Stimulated activated CD4-positive, alpha-beta T cell treated with anti-CD3 and anti-CD28 coated beads, Interleukin-12 subunit alpha, Interleukin-12 subunit beta, amount 100 ng/mL, for 4 hours (primary cell): Measurements from ENCODE around the gene YES1.

ENCODE experiments used
- DNase-seq: peaks from one replicate; pipeline ENCODE4 v3.0.0-alpha.2; 2020

Gene YES1

DNA sequence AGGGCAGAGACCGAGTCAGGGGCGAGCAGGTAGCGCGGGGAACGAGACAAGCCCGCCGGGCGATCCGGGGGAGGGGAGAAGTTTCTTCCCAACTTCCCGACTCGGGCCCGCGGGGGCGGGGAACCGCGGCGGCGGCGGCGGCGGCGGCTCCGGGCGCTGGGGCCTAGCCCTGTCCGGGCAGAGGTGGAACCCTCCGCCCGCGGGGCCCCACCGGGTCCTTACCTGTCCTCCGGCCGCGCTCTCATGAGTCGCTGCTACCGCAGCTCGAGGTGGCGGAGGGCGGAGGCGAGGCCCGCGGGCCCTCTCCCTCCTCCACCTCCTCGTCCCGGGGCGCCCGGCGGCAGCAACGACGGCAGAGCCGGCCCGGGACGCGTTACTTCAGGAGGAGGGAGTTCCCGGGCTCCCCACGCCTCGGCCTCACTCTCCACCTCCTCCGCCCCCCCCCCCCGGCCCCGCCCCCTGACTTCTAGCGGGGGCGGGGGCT is at the start of gene YES1:
Gene YES1, minus strand, starts transcription at position 351 of the 484 bp plus-strand sequence. CDS start 55,415 bp downstream, outside the sequence.
- no peak for DNase-seq

DNA sequence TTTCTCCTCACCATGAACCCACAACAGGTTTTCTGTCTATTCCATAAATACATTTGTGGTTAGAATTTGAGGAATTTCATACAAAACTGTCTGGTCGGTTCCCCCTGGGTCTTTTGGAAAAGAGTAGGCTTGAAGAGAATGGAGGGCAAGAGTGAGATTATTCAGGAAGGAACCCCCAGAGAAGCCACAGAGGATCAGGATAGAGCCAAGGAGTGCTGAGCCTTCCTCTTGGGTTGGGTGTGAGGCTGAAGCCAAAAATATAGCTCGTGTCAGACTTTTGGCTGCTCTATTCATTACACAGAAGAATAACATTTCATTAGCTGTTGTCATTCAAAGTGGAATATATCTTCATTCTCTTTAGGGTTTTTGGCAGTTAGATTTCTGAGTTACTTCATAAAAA is 45.9 kb upstream of the YES1 start:
- no peak for DNase-seq

DNA sequence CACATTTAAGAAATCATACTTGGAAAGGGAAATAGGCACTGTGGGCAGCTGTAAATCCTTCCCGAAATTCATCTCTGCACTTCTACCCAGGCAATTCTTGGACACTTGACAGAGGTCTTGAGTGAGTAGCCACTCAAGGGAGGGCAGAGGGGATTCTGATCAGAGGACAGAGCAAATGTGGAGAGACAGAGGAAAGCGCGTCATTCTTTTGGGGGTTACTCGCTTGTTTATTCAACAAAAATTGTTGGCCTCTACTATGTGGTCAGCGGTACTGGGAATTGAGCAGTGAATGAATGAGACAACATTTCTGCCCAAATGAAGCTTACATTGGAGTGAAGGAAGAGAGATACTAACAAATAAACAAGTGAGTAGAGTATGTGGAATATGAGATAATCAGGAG is 41.4 kb upstream of the YES1 start:
- DNase-seq: no peak

DNA sequence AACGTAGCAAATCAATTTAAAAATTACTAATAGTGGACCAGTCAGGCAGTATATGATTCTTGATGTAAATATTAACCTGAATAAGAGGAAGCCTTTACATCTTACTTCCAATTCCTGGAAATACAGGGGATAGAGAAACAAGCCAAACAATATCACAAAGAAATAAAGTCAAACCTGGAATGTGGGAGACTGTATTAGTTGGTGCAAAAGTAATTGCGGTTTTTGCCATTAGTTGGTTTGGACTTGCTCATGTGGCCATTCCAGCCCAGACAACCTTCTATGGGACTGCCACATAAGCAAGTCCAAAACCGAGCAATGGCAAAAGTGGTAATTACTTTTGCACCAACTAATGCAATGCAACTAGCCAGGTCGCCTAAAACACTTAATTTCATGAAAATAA is 38.9 kb upstream of the YES1 start:
- no peak for DNase-seq

DNA sequence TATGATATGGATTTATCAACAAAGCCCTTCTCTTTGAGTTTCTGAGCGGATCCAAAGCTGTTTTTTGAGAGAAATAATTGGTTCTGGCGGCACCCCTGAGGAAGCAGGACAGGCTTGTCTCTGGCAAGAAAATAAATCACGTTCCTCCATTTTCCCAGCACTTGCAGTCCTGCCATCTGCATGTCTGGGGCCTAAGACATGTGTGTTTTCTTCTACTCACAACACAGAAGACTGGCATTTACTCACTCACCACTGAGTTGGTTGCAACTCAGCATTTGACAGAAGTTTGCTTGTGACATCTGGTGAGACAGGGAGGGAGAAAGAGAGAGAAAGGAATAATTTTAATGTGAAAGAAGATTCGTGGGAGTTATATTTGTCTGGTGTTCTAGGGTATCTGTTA is 37.0 kb upstream of the YES1 start:
- no peak for DNase-seq

DNA sequence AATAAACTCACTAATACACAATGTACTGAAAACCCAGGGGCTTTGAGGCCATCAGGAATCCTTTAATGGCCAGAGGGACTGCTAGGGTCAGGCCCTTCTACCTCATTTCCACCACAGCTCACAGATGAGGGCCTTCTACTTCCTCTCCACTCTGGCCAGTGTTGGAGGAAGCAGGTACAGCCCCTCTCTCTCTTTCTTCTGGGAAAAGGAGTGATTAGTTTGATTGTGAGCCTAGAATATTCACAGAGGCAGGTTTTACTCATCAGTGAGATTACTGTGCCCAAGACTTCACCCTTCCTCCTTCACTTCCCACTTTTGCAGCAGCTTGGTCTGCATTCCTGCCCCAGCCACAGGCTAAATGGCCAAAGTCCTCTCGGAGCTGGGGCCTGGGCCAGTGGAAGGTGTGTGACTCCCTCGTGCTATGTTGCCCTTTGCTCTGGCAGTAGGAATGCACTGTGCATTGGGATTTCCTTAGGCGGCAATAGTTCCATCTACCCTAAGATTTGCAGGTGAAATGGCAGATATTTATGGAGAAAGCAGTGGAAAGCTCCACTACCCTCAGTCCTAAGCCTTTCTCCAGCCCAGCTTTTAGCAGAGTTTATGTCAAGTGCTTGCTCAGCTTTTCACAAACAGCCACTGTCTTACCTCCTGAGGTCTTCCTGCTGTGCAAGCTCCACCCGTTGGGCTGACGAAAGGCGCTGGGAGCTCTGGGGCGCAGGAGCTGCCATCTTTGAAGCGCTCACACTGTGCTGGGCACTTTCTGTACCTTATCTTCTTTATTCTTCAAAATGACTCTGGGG is 36.2 kb upstream of the YES1 start:
- no peak for DNase-seq

DNA sequence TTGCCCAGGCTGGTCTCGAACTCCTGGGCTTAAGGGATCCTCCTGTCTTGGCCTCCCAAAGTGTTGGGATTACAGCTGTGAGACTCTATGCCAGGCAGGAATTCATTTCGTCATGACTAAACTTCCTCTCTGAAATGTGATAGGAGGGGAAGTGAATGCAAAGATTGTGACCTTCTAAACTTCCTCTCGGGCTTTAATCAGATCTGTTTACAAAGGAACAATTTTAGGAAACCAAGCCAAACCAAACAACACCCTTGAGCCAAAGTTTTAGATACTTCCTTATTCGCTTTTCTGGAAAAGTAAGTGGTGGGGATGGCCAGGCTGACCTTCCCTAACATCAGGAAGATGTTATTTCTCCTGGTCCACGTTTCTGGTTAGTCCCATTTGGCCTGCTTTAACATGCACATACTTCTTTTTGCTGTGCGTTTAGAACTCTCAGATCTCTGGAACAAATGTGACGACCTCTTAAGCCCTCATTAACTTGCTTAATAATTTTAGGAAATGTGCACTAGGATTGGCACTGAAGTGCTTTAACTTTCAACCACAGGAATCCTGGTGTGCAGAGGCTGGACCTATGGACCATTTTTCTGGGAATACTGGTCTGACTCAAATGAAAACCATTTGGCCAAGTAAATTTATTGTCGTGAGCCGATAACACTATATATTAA is 33.2 kb upstream of the YES1 start:
- no peak for DNase-seq

DNA sequence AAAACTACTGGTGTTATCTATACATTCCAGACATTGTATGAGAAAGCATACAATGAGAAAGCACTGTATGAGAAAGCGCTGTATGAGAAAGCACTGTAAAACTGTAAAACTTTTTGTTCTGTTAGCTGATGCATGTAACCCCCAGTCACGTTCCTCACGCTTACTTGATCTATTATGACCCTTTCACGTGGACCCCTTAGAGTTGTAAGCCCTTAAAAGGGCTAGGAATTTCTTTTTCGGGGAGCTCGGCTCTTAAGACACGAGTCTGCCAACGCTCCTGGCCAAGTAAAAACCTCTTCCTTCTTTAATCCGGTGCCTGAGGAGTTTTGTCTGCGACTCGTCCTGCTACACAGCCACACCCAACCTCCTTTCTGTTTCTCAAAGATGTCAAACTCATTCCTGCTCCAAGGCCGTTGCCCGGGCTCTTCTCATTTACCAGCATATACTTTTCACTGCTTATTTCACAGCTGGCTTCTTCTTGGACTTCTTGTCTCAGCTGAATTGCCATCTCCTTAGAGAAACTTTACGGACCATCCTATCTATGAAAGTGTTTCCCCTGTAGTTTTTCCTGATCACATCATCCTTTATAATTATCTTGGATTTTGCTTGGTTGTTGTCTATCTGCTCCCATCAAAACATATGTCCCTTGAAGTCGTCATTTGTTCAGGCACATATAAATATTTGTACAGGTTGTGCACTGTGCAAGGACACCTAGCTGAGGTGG is 29.8 kb upstream of the YES1 start:
- DNase-seq: no peak

DNA sequence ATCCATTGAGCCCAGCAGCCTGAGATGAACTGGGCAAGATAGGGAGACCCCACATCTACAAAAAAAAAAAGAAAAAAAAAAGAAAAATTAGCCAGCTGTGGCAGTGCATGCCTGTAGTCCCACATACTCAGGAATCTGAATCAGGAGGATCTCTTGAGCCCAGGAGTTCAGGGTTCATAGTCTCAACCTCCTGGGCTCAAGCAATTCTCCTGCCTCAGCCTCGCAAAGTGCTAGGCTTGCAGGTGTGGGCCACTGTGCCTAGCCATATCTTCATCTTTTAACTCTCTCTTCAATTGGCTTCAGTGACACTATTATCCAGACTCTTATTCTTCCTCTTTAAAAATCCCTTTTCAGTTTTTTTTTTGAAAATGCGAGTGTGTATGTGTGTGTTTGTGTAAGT is 28.5 kb upstream of the YES1 start:
- no peak for DNase-seq

DNA sequence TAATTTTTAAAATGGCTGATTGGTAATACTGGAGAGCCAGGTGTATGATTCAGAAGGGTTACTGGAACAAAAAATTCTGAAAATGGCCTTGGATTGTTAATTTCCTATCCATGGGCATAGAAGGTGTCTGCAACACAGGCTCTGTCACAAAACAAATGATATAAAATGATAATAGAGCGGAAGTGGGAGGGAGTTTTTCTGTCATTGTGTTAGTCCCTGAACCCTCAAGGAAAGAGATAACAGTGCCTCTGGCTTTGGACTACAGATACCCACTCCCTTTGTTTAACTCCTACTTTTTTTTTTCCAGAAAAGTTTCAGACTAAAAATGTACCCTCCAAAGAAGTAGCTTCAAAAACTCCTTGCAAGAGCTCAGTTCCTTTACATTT is 28.0 kb upstream of the YES1 start:
- no peak for DNase-seq

DNA sequence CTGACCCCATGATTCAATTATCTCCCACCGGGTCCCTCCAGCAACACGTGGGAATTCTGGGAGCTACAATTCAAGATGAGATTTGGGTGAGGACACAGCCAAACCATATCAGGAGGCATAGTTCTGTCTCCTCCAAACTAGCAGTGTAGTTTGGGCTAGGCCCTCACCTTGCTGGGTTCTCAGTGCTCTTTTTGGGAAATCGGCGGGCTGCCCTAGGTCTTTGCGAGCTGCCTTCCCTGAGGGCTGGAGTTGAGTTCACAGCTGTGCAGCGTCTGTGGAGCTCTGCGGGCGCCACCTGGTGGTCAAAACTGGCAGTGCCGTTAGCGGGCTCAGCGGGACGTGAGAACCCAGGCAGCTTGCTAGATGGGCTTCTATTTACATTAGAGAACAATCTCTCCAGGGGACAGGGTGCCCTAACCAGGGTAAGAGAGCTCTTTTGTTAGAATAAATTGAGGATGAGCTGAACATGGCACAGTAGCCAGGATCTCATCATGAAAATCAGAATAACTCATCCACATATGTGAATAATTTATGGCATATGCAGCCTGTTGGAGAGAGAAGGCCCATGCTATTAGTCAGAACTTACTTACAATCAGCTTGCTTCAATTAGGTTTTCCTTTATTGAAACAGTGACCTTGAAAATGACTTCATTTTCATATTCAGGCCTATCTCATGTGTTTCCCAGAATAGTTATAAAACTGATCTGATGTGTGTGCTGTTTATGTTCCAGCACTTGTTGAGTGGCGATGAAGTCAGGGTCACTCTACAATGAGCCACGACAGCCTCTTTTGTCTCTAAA is 27.4 kb upstream of the YES1 start:
- DNase-seq: peak; percentile 91

DNA sequence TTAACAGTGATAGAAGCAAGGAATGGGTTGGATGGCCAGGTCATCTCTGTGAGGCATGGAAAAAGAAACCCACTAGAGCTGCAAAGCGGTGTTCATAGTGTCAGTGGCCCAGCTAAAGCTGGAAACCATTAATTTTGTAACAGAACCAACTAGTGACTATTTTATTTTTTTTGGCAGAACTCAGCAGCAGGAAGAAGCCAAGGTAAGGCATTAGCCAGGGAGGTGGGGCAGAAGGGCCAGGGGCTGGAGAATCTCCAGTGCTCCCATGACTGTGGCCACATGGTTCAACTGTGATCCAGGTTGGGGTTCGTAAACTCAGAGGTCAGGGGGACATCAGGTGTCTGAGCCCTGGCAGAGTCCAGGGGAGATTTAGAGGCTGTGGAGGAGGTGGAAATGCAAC is 25.9 kb upstream of the YES1 start:
- DNase-seq: no peak

DNA sequence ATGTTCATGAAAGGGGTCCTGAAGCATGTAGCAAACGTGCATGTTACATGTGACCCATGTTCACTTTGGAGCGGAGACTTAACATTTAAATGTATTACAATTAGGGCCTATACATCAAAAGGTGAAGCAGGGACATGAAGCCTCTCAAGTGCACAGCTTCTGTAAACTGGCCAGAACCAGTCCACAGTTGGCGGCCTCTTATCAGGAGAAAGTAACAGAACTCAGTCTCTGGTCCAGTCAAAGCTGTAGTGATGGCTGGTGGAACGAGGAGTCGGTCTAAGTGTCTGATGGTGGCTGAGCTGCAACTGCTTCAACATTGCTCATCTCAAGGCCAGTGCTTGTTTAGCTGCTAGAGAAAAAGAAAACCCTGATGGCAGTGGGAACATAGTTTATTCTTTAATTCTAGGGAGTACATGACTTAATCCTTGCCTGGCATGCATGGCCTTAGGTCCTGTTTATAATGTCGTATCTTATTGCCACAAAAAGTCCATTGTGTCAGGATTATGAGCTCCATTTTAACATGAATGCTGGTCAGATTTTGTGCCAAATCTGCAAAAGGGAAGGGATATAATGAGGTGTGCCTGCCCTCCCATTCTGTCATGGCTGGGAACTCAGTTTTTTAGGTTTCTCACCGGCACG is 22.2 kb upstream of the YES1 start:
- no peak for DNase-seq

DNA sequence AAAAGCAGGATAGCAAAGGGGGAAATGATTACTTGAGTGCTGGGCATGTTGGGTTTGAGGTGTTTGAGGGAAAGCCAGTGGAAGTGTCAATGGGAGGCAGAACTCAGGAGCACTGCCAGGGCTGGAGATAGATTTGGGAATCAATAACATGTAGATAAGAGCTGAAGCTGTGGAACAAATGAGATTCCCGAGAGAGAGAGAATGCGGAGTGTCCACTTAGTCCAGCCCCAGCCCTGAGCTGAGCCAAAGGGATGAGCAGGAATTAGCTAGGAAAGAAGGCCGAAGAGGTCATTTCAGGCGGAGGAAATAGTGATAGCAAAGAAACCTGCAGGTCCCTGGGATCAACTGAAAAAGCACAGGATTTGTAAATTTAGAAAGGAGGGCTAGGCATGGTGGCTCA is 21.2 kb upstream of the YES1 start:
- DNase-seq: no peak

DNA sequence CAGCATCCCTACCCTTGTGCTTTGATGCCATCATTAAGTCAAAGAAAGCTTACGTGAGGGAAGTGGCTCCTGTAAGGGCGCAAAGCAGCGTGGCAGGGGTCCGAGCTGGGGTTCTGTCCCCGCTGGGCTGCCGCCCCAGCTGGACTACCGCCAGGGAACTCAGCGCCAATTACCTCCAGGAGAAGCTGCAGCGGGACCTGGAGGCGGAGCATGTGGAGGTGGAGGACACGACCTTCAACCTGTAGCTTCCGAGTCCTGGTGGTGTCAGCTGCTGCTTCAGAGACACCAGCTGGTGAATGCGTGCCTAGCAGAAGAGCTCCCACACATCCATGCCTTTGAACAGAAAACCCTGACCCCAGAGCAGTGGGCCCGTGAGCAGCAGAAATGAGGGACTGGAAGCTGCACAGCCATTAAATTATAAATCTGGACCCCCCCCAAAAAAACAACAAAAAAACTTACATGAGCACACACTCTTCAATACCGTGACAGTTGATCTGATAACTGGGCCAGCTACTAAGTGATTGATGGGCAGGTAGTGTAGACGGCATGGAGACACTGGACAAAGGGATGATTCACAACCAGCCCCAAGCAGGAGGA is 20.1 kb upstream of the YES1 start:
- no peak for DNase-seq

DNA sequence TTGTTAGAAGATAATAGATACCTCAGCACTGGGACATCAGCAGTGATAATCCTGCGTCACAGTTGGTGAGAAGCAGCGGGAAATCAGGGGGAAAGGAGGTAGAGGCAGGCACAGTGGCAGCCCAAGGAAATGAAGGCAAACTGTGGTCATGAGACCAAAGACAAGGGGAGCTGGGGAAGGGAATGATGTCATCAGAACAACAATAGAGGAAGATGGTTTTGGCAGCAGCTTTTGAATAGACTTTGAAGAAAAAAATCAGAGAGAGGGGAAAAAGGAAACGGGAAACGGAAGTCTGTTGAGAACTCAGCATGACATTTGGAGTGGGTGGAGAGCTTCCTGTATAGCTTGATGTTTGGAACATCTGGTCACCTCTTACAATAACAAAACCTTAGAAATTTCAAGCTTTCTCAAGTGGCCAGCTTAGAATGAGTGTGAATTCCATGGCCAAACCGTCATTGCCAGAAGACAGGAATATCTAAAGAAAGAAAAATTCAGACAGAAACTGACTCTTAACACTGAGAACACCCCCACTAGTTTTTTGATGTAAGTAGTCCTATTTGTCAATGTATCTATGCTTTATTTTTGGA is 18.4 kb upstream of the YES1 start:
- no peak for DNase-seq

DNA sequence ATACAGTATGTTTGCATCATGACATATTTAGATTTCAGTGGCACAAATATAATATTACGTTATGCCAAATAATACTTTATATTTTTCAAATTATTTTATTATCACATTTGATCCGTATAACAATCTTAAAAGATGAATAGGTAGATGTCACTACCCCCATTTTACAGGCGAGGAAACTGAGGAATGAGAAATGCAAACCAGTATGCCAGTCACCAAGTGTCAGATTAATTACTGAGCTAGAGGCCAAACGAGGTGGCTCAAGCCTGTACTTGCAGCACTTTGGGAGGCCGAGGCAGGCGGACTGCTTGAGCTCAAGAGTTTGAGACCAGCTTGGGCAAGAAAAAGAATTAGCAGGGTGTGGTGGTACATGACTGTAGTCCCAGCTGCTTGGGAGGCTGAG is 17.4 kb upstream of the YES1 start:
- no peak for DNase-seq

DNA sequence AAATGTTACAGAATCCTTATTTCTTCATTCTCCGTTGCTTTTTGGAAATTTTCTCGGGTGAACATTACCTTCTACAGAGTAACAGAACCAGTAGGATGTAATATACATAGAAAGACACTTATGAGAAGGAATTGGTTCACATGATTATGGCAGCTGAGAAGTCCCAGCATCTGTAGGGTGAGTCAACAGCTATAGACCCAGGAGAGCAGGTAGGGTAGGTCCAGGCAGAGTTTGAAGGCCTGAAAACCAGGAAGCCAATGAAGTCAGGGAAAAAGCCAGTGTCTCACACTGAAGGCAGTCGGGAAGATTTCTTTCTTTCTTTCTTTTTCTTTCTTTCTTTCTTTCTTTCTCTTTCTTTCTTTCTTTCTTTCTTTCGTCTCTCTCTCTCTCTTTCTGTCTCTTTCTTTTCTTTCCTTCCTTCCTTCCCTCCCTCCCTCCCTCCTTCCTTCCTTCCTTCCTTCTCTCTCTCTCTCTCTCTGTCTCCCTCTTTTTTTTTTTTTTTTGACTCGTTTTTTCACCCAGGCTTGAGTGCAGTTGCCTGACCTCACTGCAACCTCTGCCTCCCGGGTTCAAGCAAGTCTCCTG is 15.1 kb upstream of the YES1 start:
- no peak for DNase-seq

DNA sequence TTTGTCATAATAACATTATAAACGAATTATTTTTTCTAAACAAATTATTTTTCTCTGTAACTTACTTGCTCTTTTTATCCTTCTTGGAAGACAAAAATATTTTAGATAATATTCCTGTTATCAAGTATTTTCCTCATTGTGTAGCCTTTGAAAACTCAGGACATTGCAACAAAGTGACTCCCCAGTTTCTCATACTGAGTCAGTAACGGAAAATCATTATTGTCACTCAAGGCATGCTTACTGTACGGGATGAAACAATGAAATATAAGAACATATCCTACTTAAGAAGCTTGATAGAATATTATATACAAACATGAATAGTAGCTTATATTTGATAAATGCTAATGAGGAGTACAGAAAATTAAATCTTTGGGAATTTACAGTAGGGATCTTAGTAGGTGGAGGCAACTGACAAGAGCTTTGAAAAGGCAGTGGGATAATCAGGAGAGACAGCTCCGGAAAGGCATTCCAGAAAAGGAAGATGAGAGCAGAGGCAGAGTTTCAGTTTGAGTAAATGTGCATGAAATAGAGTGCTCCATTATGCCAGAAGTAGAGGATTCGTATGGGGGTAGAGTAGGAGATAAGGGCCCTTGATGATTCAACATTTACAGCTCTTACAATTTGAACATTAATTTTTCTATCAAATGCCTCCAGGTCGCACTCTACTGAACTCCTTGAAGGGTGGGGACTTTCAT is 14.0 kb upstream of the YES1 start:
- DNase-seq: no peak

DNA sequence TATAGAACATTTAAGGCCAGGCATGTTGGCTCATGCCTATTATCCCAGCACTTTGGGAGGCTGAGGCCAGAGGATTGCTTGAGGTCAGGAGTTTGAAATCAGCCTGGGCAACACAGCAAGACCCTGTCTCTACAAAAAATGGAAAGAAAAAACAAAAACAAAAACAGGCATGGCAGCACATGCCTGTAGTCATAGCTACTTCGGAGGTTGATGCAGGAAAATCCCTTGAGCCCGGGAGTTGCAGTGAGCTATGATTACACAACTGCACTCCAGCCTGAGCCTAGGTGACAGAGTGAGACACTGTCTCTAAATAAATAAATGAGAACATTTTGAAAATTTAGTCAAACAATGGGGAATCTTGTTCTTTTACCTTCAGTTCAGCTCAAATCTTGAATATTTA is 12.1 kb upstream of the YES1 start:
- no peak for DNase-seq
